ENCODE results near the gene TEAD4.

The TEAD4 gene

GRCh38 chr12:3086729-3087323 lies 127.6 kb downstream of the TEAD4 start:
- Mint-ChIP-seq H3K9me3 (no peaks in the 10 kb centered on the region), H3K27me3 (peaks cover 4 to 7% of the 10 kb centered on the region in 2 donors), H3K36me3 (no peaks in the 10 kb centered on the region)

DNA sequence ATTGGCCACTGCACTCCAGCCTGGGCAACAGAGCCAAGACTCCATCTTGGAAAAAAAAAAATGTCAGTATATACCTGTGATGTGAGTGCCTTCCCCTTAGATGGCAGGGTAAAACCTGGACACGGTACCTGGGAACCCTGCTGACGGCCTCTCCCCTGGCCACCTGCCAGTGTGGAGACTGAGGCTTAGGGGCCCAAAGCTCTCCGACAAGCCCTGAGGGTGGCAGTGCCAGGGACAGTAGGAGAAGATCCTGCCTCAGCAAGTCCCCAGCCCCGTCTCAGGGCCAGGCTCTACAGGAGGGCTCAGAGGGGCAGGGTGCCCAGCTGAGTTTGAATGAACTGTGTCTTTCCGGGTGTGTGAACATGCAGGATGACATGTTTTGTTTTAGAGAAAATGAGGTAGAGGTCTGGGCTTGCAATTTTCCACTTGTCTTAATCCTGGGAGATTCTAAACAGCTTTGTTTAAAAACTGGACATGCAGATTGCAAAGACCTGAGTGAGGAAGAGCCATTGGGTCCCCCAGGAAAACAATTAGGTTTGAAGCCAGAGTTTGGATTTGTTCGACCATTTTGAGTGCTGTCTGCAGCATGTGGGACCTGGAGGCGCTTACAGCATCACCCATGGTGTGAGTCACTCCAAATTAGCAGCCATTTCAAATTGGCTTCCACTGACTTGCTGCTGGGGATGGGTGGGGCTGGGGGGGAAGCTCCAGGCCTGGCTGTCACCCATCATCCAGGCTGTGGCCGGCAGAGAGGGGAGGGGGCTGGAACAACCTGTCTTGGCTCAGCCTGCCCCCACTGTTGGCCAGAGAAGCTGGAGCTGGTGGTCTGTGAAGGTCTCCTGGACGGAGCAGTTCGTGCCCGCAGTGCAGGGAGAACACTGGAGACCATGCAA lies 128.8 kb downstream of the TEAD4 start:
- no peak overlapping the region for H3K27ac Mint-ChIP-seq

More at GRCh38 chr12:3086729-3087323, 127.6 kb downstream of the TEAD4 start:
- Mint-ChIP-seq H3K27ac (no peak overlapping the region), H3K4me1 (peaks cover 0 to 1% of the 10 kb centered on the region in 2 donors), H3K4me3 (no peak overlapping the region)
- DNase-seq (no peak), ATAC-seq (replicated peaks) (no peak)

DNA sequence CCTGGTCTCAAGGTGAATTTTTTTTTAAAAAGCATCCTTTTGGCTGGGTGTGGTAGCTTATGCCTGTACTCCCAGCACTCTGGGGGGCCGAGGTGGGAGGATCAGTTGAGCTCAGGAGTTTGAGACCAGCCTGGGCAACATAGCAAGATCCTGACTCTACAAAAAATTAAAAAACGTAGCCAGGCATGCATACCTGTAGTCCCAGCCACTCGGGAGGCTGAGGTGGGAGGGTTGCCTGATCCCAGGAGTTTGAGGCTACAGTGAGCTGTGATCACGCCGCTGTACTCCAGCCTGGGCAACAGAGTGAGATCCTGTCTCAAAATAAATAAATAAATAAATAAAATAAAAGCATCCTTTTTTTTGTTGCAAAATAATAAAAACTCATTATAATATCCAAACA lies 130.4 kb downstream of the TEAD4 start:
- Mint-ChIP-seq H3K4me3 (no peak overlapping the region), H3K9me3 (no peaks in the 10 kb centered on the region), H3K27me3 (peaks cover 0 to 4% of the 10 kb centered on the region in 2 donors), H3K36me3 (no peaks in the 10 kb centered on the region), H3K4me1 (peaks cover 0 to 1% of the 10 kb centered on the region in 2 donors), H3K27ac (no peak overlapping the region)
- no peak for ATAC-seq (replicated peaks)
- DNase-seq = no peak

More for the DNA sequence above, 128.8 kb downstream of the TEAD4 start:
- peaks cover 0 to 1% of the 10 kb centered on the region in 2 donors for H3K4me1 Mint-ChIP-seq
- H3K36me3 Mint-ChIP-seq = no peaks in the 10 kb centered on the region
- DNase-seq (no peak), ATAC-seq (replicated peaks) (no peak)
- no peaks in the 10 kb centered on the region for H3K9me3 Mint-ChIP-seq
- H3K27me3 Mint-ChIP-seq = peaks cover 0 to 4% of the 10 kb centered on the region in 2 donors
- no peak overlapping the region for H3K4me3 Mint-ChIP-seq

Measured in stimulated activated naive B cell treated with anti-CD40 and anti-IgM and Interleukin-4, amounts not matched to agents 10 μg/mL and 1 μg/mL and 100 μg/mL, for 72 hours (primary cell).